NOMO-1 treated with dmso at 0.1 percent for 144 hours (cell line): Measurements from ENCODE around the gene NR2C1.

Experiments
- DNase-seq: peaks from one replicate; lab custom pipeline; 2025; ENCODE audit not compliant: unreplicated experiment; lab: John Stamatoyannopoulos, UW

The NR2C1 gene

DNA sequence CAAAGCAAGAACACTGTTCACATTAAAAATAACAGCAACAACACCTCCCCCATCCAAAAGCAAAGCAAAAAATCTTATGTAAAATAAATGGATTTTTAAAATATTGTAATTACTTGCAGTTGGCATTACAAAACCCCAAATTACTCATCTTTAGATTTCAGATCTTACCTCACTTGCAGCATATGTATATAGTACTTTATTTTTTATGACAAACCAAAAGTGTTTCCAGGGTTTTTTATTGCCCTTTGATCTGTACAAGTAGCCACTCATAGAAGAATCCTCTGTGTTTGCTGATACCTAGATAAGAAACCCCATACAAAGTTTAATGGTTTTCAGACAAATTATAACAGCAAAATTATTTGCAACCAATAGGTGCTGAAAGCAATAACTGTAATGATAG is 12.2 kb upstream of the NR2C1 start:
- no peak for DNase-seq

DNA sequence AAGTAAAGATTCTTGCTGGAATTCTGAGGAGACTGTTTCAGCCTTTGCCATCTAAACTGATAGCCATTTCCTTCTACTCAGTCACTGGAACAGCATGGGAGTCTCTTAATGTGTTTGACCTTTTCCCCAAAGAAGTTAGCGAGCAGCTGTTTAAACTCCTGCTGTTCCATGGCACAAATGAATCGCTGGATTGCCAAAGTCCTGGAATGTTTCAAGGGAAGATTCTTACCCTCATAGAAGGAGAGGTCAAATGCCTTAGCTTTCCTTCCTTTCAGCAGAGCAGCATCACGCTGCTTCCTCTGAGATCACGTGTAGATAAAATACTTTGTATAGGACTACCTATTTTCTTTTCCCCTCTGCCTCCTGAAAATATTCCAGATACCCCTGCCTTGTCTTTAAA is 10.5 kb upstream of the NR2C1 start:
- no peak for DNase-seq

- no peak for DNase-seq
Observed at GRCh38 chr12:95083471-95083870, 10.1 kb upstream of the NR2C1 start.

DNA sequence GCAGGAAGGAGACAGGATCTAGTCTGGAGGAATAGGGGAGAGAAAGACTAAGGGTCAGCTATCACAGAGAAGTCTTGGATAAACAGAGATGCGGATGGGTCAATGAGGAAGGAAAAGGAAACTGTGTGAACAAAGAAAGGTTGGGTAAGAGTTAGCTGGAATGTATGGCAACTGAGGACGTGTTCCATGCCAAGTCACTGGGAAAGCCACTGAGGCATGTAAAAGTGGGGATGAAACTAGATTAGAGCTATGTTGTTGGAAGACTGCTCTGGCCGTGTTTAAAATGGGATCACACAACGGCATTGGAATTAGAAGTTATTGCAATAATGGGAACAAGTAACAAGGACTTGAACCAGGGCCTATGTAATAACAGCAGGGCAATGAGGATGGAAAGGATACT is 3.9 kb upstream of the NR2C1 start:
- DNase-seq: no peak

DNA sequence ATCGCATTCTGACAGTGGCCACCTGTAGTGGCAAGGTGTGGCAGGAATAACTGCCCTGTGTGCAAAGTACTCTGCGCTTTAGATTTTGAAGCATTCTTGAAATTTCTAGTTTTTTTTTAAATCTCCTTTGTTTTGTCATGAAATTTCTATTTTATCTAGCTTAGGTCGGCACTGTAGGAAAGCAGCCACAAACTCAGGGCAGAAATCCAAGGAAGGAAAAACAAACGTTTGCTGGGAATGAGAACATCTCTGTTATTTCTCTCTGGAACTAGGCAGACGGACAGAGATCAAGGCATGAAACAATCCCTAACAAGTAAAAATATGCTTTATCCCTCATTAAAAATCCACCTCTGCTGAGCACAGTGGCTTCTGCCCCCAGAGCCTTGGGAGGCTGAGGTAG is 1.3 kb upstream of the NR2C1 start:
- no peak for DNase-seq

DNA sequence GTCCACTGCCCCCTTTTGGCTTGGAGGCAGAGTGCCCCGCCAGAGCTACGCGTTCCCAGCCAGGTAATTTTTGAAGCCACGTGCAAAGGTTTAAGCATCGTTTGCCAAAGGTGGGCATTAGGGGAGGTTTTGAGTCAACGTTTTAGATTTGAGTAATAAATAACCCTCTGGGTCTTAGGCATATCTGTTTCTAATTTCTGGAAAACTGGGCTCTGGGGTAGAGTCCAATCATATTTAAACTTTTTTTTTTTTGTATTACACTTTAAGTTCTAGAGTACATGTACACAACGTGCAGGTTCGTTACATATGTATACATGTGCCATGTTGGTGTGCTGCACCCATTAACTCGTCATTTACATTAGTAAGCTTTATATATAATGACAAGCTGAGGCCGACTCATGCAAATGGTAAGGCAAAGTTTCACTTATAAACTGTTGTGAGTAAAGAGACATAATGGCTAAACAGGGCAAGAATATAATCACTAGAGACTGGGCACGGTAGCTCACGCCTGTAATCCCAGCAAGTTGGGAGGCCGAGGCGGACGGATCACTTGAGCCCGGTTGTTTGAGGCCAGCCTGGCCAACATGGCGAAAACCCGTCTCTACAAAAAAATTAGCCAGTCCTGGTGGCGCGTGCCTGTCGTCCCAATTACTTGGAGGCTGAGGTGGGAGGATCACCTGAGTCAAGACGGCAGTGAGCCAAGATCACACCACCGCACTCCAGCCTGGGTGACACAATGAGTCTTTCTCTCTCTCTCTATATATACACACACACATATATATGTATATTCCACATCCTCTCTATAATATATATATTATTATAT is 491 bp upstream of the NR2C1 start:
- no peak for DNase-seq

DNA sequence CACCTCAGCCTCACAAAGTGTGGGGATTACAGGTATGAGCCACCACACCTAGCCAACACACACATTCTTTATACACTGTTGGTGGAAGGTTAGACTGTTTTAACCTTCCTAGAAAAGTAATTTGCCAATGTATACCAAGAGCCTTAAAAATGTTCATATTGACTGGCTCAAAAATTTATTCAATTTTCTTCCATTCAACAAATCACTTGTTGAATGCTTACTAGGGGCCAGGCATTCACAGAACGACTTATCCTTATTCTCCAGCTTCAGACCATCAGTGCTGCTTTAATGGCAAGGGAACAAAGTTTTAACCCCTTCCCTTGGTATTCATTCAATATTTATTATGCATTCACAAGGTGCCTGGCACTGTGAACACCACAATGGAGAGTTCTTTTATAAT is 3.0 kb downstream of the NR2C1 start:
- no peak for DNase-seq

- no peak for DNase-seq
Observed at GRCh38 chr12:95066091-95066855, 7.1 kb downstream of the NR2C1 start.

DNA sequence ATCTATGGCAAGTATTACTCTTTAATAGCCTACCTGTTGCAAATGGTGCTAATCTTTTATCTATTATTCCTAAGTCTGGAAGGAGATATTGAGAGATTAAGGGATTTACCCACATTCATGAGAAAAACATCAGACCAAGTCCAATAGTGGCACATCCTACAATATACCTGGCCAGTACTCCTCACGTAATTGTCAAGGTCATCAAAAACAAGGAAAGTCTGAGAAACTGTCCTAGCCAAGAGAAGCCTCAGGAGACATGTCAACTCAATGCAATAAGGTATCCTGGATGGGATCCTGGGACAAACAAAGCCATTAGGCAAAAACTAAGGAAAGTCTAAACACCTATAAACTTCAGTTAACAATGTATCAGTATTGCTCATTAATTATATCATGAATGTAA is 12.5 kb downstream of the NR2C1 start:
- DNase-seq: no peak

- no peak for DNase-seq
Observed at GRCh38 chr12:95059984-95060383, 13.4 kb downstream of the NR2C1 start.

GRCh38 chr12:95057424-95057823 is 16.0 kb downstream of the NR2C1 start:
- DNase-seq: no peak

GRCh38 chr12:95055057-95055456 is 18.4 kb downstream of the NR2C1 start:
- DNase-seq: no peak

GRCh38 chr12:95054206-95054605 is 19.2 kb downstream of the NR2C1 start:
- no peak for DNase-seq

DNA sequence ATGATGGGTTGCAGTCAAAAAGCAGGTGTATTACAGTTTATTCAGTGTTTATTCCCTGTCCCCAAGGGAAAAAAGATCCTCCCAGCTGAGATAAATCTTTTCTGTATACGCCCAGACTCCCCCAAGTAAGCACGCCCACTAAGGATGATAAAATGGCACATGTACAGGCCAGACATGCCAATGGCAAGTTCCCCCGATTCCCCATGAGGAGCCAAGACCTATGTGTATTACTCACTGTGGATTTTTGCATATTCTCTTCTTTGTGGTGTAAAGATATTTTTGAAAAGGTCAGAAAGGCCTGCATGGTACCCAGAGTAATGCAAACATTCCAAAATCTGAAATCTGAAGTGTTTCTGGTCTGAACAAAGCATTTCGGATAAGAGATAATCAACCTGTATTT is 22.2 kb downstream of the NR2C1 start:
- no peak for DNase-seq

GRCh38 chr12:95037906-95038305 is 35.5 kb downstream of the NR2C1 start:
- DNase-seq: no peak

GRCh38 chr12:95034750-95035149 is 38.7 kb downstream of the NR2C1 start:
- DNase-seq: no peak

GRCh38 chr12:95022477-95022876 is 50.9 kb downstream of the NR2C1 start:
- no peak for DNase-seq

- DNase-seq: no peak
Observed at GRCh38 chr12:95017482-95017881, 55.9 kb downstream of the NR2C1 start.

GRCh38 chr12:95016120-95016519 is 57.3 kb downstream of the NR2C1 start:
- DNase-seq: no peak

DNA sequence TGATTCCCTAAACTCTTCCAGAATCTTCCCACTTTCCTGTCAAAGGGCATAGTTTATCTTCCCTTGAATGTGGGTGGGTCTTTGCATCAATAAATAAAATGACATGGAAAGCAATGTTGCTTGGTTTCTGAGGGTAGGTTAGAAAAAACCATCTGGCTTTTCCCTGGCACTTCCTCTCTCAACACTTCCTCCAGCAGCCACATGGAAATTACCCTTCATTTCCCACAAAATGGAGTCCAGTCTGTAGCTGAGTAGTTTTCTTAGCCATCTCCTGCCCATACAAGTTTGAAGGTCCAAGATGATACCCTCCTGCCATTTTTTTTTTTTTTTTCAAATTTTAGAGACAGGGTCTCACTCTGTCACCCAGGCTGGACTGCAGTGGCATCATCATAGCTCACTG is 58.9 kb downstream of the NR2C1 start:
- no peak for DNase-seq

DNA sequence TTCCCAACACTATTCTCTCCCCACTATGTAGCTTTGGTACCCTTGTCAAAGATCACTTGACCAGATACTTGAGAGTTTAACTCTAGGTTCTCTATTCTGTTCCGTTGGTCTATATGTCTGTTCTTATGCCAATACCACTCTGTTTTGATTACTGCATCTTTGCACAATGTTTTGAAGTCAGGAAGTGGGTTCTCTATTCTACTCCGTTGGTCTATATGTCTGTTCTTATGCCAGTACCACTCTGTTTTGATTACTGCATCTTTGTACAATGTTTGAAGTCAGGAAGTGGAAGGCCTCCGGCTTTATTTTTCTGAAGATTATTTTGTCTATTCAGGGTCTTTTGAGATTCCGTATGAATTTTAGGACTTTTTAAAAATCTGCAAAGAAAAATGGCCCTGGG is 67.2 kb downstream of the NR2C1 start:
- no peak for DNase-seq

DNA sequence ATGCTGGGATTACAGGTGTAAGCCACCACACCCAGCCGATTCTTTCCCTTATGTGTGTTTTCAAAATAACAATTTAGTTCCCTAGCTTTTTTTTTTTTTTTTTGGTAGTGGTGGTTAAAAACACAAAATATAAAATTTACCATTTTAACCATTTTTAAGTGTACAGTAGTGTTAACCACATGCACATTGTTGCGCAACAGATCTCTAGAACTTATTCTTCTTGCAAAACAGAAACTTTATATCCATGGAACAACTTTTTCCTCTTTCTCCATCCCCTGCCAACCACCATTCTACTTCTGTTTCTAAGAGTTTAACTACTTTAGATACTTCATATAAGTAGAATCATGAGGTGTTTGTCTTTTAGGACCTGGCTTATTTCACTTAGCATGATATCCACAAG is 68.8 kb downstream of the NR2C1 start:
- DNase-seq: peak; percentile 16

- no peak for DNase-seq
Observed at GRCh38 chr12:95003921-95004272, 69.5 kb downstream of the NR2C1 start.
